Lower leg skin (tissue), 4 donors: ENCODE results near the gene DDN. TPM values are rescaled to one million over a fixed set of nuclear protein-coding genes. Genes with fewer than 3 reads are reported as not detected.

ENCODE experiments used
- DNase-seq, 2 donors: peaks; one replicate each; pipeline ENCODE4 v3.0.0-alpha.2; 2019; ENCODE audit warnings: low spot score in 2 of 2
- H3K4me3 ChIP-seq: fragments of 200-600 bp; sonication (generic); 2 replicates; pipeline ENCODE4 v1.5.1; 2017; ENCODE audit warnings: mild to moderate bottlenecking, low read depth; ENCODE audit not compliant: poor library complexity, severe bottlenecking
- POLR2A ChIP-seq, 2 donors: fragments of 450-650 bp; IDR thresholded peaks; one replicate each; pipeline ENCODE4 v1.6.1; 2016 to 2017; ENCODE audit warnings: antibody characterized with exemption in 2 of 2, mild to moderate bottlenecking in 1 of 2, moderate library complexity in 1 of 2
- WGBS, 2 donors: methylation state at CpG; one replicate each; pipeline ENCODE4 v1.1.5; 2018; 5-methylcytosine and 5-hydroxymethylcytosine counted together
- intact Hi-C: fragments of 100-400 bp; cut with DNase I; formaldehyde crosslinking; loops from one replicate; pipeline ENCODE4 v1.15.0; 2023; ENCODE audit warnings: low total_unique reads
- total RNA-seq, 4 donors: library from RNA; depleted of rRNA; stranded (reverse); fragments of >200 nt; gene quantifications; one replicate each; pipeline ENCODE4 v1.1.0, GENCODE V29; 2016
- TF ChIP-seq, protein P1 (sequence below), 3 donors: fragments of 450-650 bp; IDR thresholded peaks; one replicate each; pipeline ENCODE4 v1.5.1; 2016; ENCODE audit warnings: antibody characterized with exemption in 3 of 3, mild to moderate bottlenecking in 3 of 3, moderate library complexity in 2 of 3

The DDN gene
- total RNA-seq, 4 donors from 2014 or later, result 0.05 to 0.29 (median 0.13) TPM; not detected in 1

- H3K4me3 ChIP-seq, result no peak overlapping the region
- intact Hi-C loops, result no loop called here
- 83 to 91% methylated on average over 8 of the region's 8 CpGs for WGBS, 2 donors
- peak in 1 of 2 donors; percentile 72 for DNase-seq
- TF ChIP-seq, protein P1, sequence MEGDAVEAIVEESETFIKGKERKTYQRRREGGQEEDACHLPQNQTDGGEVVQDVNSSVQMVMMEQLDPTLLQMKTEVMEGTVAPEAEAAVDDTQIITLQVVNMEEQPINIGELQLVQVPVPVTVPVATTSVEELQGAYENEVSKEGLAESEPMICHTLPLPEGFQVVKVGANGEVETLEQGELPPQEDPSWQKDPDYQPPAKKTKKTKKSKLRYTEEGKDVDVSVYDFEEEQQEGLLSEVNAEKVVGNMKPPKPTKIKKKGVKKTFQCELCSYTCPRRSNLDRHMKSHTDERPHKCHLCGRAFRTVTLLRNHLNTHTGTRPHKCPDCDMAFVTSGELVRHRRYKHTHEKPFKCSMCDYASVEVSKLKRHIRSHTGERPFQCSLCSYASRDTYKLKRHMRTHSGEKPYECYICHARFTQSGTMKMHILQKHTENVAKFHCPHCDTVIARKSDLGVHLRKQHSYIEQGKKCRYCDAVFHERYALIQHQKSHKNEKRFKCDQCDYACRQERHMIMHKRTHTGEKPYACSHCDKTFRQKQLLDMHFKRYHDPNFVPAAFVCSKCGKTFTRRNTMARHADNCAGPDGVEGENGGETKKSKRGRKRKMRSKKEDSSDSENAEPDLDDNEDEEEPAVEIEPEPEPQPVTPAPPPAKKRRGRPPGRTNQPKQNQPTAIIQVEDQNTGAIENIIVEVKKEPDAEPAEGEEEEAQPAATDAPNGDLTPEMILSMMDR (IDR thresholded peaks at IDR 0.05), result no peak
- TF ChIP-seq POLR2A (IDR thresholded peaks at IDR 0.05), result no peak
Measured at GRCh38 chr12:49030119-49030518, 30.9 kb upstream of the DDN start.

DNA sequence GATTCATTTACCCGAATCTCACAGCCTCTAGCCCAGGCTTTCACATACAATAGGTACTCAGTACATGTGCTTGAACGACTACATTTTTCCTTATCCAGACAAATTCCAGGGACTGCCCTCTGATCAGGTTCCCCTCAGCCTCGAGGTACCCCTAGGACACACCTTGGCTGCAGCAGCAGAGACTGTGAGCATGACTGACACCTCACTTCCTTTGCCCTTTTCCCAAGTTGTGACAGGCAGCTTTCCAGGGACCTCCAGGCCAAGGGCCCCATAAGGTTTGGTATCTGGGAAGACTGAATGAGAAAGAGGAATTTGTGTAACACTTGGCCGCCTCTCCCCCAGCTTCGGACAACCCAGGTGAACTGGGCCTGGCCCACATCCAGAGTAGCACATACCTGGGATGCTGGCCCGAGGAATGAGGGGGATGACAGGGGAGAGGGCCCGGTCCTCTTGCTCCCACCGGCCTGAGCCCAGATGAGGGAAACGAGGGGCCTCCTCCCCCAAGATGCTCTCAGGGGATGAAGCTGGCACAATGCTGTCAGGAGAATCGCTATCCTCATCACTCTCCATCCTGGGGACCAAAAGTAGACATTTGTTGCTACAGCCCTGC, 29.6 kb upstream of the DDN start:
- intact Hi-C loops, result no loop called here
- no peak overlapping the region for H3K4me3 ChIP-seq
- TF ChIP-seq POLR2A (IDR thresholded peaks at IDR 0.05), result no peak
- TF ChIP-seq, protein P1 (IDR thresholded peaks at IDR 0.05), result no peak
- WGBS, 2 donors, result 88 to 91% methylated on average over 10 of the region's 10 CpGs
- DNase-seq, result no peak

DNA sequence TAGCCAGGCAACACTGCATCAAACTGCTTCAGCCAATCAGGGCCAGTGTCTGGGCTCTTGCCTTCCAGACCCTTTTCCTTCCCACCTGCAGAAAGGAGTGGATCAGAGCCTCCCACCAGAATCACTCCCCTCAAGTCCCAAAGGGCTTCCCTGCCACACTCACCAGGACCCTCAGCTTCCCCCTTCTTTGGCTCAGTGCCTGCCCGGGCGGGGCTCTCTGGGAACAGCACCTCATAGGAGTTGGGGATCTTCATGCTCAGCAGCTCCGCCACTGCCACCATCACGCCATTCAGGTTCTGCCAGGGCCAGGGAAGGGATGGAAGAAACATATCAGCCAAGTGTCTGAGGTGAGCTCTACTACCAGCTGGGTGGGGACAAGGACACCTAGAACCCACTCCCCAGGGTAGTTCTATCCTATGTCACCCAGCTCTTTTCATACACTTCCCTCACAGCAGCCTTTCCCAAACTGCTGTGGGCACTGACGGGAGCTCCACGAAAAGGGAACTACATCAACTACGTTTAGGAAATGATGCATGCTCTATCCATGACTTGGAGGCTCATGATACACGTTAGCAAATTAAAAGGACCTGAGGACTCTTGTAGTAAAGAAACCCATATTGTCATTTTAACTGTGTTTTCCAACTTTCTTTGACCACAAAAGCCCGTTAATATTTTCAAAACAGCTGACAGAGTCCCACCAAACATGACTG, 28.8 kb upstream of the DDN start:
- peak in 1 of 2 donors; percentile 82 for DNase-seq
- no peak overlapping the region for H3K4me3 ChIP-seq
- 79 to 95% methylated on average over 9 of the region's 9 CpGs for WGBS, 2 donors
- intact Hi-C loops, result no loop called here
- no peak for TF ChIP-seq POLR2A (IDR thresholded peaks at IDR 0.05)
- TF ChIP-seq, protein P1 (IDR thresholded peaks at IDR 0.05), result no peak

DNA sequence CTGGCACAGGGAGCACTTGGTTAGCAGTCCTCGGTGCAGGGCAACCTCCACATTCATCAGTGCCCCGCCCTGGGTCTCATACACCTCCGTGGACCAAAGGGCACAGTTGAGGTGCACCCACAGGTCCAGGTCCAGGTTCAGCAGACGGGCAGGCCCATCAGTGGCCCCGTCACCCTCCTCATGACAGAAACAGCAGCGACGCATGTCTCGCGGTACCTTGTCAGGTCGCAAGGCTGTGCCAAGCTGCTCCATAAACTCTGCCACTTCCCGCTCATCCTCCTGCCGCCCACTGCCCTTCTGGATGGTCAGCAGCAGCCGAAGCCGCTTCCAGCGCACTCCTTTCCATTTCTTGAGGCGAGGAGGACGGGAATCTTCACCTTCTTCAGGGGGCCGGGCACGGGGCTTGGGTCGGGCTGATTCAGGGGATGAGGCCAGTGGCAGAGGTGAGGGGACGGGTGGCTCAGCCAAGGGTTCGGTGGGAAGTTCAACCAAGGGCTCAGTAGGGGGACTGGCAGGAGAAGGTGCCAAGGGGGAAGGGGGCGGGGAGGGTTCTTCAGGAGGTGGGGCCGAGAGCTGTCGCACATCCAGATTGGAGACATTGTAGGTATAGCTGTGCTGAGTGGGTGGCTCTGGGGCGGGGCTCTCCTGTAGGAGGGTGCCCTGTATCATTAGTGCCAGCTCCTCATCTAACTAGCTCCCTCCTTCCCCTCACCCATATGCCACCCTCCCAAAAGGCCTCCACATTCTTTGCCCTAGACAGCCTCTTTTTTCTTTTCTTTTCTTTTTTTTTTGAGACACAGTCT, 27.7 kb upstream of the DDN start:
- TF ChIP-seq POLR2A (IDR thresholded peaks at IDR 0.05), result no peak
- TF ChIP-seq, protein P1 (IDR thresholded peaks at IDR 0.05), result no peak
- H3K4me3 ChIP-seq, result no peak overlapping the region
- peak in 1 of 2 donors; percentile 81 for DNase-seq
- intact Hi-C loops, result no loop called here
- WGBS, 2 donors, result 93 to 96% methylated on average over 26 of the region's 26 CpGs

DNA sequence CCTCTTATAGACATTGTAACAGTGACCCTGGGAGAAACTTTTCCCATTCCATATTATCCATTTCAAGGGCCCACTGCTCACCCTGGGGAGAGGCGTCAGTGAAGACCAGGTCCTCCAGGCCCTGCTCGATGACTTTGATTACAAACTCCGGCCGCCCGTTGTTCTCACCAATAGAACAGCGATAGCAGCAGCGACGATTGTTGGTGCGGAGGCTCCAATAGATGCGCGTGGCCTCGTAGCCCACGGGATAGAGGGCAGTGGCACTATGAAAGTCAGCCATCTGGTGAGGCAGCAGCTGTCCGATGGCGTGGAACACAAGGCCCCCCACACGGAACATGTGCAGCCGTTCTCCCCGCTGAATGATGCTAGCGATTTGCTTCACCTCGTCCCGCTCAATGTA, 26.9 kb upstream of the DDN start:
- no peak overlapping the region for H3K4me3 ChIP-seq
- WGBS, 2 donors, result 94% methylated on average over 21 of the region's 21 CpGs
- TF ChIP-seq POLR2A (IDR thresholded peaks at IDR 0.05), result no peak
- TF ChIP-seq, protein P1 (IDR thresholded peaks at IDR 0.05), result no peak
- intact Hi-C loops, result no loop called here
- DNase-seq, result peak in 1 of 2 donors; percentile 76
